SKM-1 treated with dmso at 0.1 percent for 144 hours (cell line): ENCODE results near the gene POLR1C.
"Not testable (repeated sequence)": the region's sequence is repeated elsewhere in the genome, so short reads cannot be mapped to it uniquely, and the experiment has no call there.

Experiments
- DNase-seq: peaks from one replicate; lab custom pipeline; 2025; ENCODE audit not compliant: unreplicated experiment; lab: John Stamatoyannopoulos, UW

POLR1C gene

DNA sequence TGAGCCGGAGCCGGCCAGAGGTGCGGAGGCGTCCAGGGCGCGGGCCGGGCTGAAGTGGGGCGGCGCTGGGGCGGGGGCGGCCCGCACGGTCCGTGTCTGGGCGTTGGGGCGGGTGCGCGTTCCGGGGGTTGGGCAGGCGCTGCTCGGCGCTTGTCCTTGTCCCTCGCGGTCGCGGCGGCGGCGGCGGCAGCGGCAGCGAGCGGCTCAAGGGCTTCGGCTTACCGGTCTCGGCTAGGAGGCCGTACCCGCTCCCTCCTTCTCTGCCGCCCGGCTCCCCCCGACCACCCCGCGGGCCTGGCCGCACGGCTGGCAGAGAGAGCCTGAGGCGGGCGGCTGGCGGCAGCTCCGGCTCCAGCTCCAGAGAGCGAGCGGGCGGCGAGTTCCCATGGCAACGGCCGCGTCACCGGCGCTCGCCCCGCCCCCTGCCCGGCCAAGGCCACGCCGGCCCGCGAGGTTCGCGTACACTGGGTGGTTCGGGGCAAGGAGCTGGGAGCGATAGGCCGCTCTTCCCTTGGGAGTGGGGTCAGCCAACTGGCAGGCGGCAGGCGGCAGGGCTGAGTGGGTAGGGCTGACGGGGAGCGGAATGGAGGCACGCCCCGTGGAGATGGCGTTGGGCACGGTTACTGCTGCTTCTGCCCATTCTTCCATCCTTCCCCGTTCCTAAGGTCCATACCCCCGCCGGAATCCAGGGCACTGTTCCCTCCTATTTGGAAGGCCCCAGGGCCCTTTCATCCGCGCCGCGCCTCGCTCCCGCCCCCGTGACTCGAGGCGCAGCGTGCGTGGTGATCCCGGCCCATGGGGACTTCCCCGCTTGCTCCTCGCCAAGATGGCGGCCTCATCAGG lies 6.7 kb upstream of the POLR1C start, which contains the start of gene LRRC73:
Gene LRRC73 (minus strand): TSS at position 363 of the 843 bp plus-strand sequence. CDS start 561 bp downstream, outside the sequence.
- DNase-seq: peak; percentile 25

DNA sequence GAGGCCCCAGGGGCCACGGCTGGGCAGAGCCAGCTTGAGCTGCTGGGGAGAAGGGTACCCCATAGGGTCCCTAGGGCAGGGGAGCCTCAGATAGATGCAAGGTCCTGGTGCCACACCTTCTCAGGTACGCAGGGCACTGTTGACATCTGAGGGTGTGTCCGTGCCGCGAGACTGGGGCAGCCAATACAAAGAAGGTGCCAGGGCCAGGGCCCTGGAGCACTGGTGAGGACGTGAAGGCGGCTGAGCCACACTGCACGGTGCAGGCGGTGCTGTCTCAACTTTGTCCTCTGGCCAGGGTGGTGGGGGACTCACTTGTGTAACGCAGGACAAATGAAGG lies 6.1 kb upstream of the POLR1C start:
- no peak for DNase-seq

DNA sequence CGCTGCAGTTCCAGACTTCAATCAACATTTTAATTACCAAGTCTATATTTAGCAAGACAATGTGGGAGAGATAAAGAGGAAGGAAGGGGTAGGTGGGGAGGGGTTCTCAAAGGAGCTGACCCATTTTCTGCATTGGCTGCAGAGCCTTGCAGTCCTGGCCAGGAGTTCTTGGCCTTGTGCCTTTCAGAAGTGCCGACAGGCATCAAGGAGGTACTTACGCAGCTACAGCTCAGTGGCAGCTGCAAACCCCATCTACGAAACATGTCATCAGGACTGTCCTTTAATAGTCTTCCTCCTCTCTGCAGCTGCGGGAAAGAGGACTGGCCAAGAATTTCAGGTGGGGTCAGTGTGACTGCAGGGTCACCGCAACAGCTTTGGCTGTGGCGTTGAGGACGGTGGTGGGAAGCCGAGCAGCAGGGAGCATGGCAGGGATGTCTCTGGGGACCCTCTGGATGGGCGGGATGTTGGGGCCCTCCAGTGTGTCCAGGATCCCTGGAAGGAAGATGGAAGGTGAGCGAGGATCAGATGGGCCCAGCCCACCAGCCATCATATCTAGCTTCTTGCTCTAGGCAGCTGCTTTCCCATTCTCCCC lies 5.0 kb upstream of the POLR1C start:
- DNase-seq: no peak

DNA sequence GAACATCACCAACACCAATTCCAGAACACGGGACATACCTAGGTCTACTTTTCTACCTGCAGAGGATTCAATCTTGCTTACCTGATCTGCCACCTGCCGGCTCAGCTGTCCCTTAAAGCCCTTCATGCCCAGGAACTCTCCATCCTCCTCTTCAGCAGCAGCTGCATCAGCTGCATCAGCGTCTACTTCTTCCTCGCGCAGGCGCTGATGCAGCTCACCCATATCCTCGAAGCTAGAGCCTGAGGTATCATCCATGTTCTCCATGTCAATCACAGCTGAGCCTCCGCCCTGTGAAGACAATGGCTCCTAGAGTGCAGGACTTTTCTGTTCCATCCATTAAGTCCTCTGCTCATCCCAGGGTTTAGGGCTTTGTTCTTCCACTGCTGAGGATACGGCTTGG lies 1.1 kb upstream of the POLR1C start:
- no peak for DNase-seq

DNA sequence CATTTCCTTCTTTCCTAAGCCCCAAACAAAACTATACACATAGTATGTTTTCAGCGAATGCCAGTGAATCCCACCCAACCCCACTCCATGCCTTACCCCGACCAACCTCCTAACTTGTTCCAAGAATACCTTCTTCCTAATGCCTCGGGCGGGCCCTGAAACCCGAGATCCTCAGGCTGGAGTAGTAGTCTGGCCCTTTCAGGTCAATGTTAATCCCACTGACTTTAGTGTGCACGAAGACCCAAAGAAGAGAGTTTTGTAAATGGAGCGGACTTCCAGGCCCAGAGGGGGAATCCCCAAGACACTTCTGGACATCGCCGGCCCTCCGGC lies 557 bp upstream of the POLR1C start:
- DNase-seq: no peak

DNA sequence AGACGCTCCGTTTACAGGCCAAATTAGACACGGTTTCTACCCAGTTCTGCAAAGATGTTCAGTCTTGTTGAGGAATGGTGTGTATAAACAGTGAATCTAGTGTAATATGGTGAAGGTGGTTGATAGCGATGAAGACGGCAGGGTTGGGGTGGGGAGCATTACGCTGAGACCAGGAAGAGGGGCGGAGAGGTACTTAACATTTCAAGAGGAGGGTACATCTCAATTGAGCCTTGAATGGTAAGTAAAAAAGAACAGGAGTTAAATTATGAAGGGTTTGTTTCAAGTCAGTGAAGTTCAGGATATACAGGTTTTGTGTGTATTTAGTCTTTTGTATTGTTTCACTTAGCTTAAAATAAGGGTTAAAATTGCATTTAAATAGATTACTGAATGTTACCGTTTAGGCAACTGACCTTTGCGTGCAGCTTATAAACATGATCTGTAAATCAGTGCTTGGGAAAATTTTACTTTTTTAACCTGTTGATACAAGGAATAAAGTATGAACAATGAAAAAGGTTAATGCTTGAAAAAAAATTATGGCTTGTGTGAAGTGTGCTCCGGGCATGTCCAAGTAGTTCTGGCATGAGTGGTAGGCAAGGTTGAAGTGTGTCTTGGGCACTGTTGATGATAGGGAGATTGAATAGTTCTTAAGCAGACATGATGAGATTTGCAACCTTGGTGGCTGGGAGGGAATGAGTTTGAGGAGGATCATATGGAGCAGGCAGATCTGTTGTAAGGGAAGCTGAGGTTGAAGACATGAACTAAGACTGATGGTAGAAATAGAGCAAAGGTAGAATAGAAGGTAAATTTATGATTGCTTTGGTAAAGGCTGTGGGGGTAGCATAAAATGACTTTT lies 842 bp downstream of the POLR1C start:
- DNase-seq: no peak

DNA sequence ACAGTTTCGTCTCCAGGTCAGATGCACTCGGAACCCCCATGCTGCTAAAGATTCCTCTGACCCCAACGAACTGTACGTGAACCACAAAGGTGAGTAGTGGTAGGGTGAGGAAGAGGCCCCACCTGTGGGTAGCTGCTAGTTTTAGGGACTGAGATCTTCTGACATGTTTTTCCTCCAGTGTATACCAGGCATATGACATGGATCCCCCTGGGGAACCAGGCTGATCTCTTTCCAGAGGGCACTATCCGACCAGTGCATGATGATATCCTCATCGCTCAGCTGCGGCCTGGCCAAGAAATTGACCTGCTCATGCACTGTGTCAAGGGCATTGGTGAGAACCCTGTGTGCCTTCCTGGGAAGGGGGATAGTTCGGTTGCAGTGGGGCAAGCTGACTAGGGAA lies 3.2 kb downstream of the POLR1C start:
- DNase-seq: no peak

DNA sequence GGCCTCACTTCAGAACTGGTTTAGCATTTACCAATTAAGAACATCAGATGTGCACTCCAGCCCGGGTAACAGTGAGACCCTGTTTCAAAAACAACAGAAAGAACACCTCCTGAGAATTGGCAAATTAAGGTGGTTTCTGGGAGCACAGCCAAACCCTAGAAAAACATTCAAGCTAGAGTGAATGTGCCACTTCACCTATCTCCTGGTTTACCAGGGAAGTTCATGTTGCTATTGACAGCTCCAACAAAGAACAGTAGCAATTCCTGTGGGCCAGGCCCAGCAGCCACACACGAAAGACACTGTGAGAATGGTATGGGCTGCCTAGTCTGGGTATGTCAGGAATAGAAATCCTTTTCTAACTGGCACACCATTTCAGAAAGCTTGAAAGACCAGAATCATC lies 4.9 kb downstream of the POLR1C start:
- no peak for DNase-seq

DNA sequence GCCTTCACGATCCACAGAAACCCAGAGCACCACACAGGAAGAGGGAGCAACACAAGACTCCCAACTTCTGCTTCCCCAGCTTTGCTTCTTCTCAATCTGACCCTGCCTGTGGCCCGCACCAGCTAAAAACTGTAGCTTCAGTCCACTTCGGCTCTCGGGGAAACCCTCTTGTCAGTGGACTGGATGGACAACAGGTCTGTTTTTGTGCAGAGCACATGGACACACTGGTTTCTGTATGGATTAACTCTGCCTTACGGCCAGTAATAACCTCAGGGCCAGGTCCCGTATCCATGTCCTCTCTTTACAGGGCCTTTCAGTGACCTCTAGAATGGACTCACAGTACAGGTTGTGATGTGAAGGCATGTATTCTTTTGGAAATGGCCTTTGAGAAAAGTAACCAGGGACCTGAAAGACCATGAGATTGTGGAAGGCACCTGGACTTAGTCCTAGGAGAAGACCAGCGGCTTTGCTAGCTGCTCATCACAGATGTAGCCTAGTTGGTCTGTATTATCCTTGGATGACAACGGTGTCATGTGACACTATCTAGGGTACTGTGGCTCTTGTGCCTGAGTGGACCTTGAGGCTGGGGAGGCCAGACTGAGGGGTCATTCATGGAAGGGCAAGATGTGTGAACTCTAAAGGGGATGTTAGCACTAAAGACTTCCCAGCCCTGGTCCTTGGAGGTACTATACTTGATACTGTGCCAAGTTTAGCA lies 5.8 kb downstream of the POLR1C start:
- no peak for DNase-seq

DNA sequence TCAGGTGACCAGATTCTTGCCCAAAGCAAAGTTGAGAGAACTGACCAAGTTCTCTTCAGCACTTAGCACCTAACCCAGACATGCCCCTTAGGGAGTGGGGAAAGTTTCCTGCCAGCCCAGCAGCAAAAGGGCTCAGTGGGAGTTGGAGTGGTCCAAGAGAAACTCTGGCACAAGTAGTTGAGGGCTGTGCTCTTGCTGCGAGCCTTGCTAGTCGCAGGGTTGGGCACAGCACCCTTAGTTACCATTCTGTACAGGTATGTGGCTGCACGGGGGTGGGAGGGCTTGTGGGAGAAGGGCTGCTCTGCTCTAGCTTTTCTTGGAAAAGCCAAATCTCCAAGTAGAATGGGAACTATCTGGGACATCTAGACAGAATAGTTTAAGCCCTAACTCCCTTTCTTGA lies 6.4 kb downstream of the POLR1C start:
- DNase-seq: no peak

DNA sequence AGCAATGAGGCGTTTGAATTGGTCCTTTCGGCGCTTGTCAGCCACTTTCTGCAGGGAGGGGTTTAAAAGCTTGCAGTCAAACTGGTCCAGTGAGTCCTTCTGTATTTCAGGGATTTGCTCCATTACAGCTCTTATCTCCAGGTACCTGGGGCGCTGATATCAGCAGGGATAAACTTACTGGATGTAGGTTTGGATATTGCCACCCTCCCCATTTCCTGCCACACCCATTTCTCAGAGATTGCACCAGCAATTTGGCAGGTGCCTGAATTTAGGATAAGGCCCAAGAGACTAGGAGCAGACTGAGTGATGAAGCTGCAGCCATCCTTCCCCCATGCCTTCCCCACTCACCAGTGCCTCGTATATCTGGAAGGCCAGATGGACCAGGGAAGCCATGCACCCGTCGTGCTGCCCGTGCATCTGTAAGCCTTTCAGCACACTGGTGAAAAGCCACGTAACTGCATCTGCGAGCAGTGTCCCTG lies 7.6 kb downstream of the POLR1C start:
- no peak for DNase-seq

DNA sequence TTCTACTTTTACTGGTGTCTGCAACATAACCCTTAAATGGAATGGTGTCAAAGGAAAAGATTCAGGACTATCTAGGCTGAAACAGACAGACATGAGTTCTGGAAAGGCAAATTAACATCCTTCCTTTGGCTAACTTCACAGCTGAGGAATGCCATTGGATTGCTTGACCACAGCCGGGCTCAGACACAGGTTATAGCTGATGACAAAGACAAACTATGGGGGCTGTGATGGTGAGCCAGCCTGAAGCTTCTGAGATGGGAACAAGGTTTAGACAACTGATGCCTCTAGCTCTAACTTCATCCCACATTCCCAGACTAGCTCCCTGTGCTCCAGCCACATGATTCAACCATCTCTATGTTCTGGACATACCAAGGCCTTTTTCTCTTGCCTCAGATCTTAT lies 15.3 kb downstream of the POLR1C start:
- no peak for DNase-seq

DNA sequence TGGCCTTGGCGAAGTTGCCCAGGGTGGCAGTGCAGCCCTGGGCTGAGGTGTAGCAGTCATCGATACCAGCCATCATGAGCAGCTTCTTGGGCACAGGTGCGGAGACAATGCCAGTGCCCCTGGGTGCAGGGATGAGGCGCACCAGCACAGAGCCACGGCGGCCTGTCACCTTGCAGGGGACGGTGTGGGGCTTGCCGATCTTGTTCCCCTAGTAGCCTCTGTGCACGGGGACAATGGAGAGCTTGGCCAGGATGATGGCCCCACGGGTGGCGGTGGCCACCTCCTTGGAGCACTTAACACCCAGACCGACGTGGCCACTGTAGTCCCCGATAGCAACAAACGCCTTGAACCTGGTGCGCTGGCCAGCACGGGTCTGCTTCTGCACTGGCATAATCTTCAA lies 22.1 kb downstream of the POLR1C start:
- not testable (repeated sequence) for DNase-seq

DNA sequence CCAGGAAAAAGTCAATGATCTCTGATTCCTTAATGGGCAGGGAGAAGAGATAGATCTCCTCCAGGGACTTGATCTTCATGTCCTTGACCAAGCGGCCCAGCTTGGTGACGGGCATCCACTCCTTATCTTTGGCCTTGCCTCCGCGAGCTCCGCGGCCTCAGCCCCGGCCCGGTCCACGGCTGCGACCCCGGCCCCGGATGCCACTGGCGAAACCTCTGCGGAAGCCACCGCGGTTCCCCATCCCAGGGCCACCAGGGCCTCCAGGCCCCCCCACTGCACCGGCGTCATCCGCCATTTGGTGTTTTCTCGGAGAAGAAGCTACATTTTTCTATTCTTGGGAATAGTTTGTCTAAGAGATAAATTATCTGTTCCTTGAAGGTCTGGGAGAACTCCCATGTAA lies 22.5 kb downstream of the POLR1C start:
- not testable (repeated sequence) for DNase-seq

DNA sequence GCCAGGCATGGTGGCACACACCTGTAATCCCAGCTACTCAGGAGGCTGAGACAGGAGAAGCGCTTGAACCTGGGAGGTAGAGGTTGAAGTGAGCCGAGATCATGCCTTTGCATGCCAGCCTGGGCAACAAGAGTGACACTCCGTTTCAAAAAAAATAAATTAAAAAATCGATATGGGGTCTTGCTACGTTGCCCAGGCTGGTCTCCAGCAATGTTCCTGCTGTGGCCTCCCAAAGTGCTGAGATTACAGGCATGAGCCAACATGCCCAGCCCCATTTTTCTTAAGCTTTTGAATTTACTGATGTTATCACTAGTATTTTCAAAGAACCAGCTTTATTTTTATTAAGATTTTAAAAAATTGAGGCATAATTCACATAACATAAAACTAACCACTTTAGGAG lies 23.6 kb downstream of the POLR1C start:
- DNase-seq: no peak

DNA sequence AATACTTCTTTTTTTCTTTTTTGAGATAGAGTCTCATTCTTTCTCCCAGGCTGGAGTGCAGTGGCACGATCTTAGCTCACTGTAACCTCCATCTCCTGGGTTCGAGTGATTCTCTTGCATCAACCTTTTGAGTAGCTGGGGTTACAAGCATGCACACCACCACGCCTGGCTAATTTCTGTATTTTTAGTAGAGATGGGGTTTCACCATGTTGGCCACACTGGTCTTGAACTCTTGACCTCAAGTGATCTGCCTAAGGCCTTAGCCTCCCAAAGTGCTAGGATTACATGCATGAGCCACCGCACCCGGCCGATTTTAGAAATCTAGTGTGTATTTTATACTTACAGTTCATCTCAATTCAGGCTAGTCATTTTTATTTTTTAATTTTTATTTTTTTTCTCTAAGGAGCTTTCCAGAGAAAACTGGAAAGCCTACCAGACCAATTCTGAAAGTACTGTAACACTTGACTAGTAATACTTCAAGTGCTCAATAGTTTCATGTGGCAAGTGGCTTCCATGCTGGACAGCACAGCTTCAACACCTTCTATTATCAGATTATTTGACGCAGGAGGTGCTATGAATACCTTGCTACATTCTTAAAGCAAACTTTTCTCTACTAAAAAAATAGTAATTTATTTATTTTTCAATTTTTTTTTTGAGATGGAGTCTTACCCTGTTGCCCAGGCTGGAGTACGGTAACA lies 25.0 kb downstream of the POLR1C start:
- no peak for DNase-seq

DNA sequence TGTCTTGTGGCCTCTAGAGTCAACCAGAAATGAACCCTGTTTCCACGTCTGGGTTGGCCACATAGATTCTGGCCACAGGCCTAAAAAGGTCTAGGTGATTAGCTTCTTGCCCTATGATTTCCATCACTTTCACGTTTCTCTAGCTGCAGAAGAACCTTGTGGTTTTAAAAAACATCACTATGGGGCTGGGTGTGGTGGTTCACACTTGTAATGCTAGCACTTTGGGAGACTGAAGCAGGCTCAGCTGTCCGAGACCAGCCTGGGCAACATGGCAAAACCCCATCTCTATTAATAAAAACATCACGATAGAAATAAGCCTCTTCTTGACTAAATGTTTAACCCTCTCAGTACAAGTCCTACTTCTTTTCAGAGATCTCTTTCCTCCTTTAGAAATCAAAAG lies 27.6 kb downstream of the POLR1C start:
- no peak for DNase-seq

DNA sequence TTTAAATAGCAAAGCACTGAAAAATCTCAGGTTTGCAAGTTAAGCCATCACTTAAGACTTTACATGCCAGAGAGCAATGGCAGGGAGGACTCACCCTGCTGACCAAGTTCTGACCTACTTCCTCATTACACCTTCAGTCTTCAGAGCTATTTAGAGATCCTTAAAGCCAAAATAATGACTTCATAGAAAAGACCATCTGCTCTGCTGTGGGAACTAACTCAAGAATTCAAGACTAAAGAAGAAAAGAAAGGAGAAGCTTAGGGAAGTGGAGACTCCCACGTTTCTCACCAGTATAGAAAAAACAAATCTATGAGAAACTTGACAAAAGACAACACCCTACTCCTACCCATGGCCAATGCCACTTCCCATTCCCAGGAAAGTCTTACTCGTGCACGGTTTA lies 30.3 kb downstream of the POLR1C start:
- DNase-seq: no peak

DNA sequence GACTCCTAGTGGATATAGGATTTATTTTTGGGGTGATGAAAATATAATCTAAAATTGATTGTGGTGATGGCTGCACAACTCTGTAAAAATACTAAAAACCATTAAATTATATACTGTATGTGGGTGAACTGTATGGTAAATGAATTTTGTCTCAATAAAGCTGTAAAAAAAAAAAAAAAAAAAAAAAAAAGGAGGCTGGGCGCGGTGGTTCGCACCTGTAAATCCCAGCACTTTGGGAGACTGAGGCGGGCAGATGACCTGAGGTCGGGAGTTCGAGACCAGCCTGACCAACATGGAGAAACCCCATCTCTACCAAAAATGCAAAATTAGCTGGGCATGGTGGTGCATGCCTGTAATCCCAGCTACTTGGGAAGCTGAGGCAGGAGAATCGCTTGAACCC lies 40.7 kb downstream of the POLR1C start:
- not testable (repeated sequence) for DNase-seq

DNA sequence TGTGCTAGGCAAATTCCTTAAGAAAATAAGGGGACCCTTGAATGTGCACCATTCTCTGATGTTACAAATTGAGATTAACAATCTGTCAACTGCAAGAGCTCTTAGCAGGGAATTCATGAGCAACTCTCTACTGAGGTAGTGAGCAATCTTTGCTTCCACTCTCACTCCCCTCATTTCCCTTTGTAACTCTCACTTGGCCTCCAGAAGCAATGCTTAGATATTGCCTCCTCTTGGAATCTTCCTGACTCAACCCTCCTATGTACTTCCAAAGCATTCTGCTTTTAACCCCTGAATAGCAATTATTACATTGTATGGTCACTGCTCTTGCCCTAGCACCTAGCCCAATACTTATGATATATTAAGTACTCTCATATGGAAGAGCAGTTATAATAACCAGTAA lies 42.4 kb downstream of the POLR1C start:
- no peak for DNase-seq
